HG02798 (cell line): ENCODE data around the gene SYNPO.

Source experiments
- ATAC-seq: cut with Tn5 transposase; IDR thresholded peaks from one replicate; pipeline ENCODE4 v1.9.1; 2021; ENCODE audit warnings: mild to moderate bottlenecking; ENCODE audit not compliant: unreplicated experiment, poor library complexity

SYNPO gene

GRCh38 chr5:150640311-150641005 is at the start of gene SYNPO:
TSS of gene SYNPO (plus strand) at chr5:150640660. CDS start at chr5:150648276, 7,616 bp downstream.
- ATAC-seq = no peak

GRCh38 chr5:150590979-150591695 is 49.3 kb upstream of the SYNPO start:
- no peak for ATAC-seq

- no peak for ATAC-seq
Observed at GRCh38 chr5:150593593-150593992, 46.9 kb upstream of the SYNPO start.

GRCh38 chr5:150593996-150594395 is 46.5 kb upstream of the SYNPO start:
- no peak for ATAC-seq

- ATAC-seq = no peak
Observed at GRCh38 chr5:150595466-150596031, 44.9 kb upstream of the SYNPO start.

- ATAC-seq = no peak
Observed at GRCh38 chr5:150596313-150596712, 44.1 kb upstream of the SYNPO start.

- no peak for ATAC-seq
Observed at GRCh38 chr5:150596826-150597225, 43.6 kb upstream of the SYNPO start.

GRCh38 chr5:150598006-150598405 is 42.5 kb upstream of the SYNPO start:
- no peak for ATAC-seq

- no peak for ATAC-seq
Observed at GRCh38 chr5:150598821-150599273, 41.6 kb upstream of the SYNPO start.

- no peak for ATAC-seq
Observed at GRCh38 chr5:150599281-150599680, 41.2 kb upstream of the SYNPO start.

- ATAC-seq = no peak
Observed at GRCh38 chr5:150599917-150600511, 40.4 kb upstream of the SYNPO start.

- ATAC-seq = no peak
Observed at GRCh38 chr5:150600616-150601490, 39.6 kb upstream of the SYNPO start.

- no peak for ATAC-seq
Observed at GRCh38 chr5:150601491-150602345, 38.7 kb upstream of the SYNPO start.

GRCh38 chr5:150603052-150603451 is 37.4 kb upstream of the SYNPO start:
- no peak for ATAC-seq

GRCh38 chr5:150603491-150603890 is 37.0 kb upstream of the SYNPO start:
- no peak for ATAC-seq

- ATAC-seq = no peak
Observed at GRCh38 chr5:150604010-150604409, 36.5 kb upstream of the SYNPO start.

- ATAC-seq = no peak
Observed at GRCh38 chr5:150604894-150605440, 35.5 kb upstream of the SYNPO start.

GRCh38 chr5:150605546-150605945 is 34.9 kb upstream of the SYNPO start:
- no peak for ATAC-seq

GRCh38 chr5:150606476-150606875 is 34.0 kb upstream of the SYNPO start:
- no peak for ATAC-seq
